Measurements from ENCODE around the gene ENTREP1.
A peak's percentile ranks its signal among the peaks of the same experiment; 100 is the strongest.

ENTREP1 gene, protein sequence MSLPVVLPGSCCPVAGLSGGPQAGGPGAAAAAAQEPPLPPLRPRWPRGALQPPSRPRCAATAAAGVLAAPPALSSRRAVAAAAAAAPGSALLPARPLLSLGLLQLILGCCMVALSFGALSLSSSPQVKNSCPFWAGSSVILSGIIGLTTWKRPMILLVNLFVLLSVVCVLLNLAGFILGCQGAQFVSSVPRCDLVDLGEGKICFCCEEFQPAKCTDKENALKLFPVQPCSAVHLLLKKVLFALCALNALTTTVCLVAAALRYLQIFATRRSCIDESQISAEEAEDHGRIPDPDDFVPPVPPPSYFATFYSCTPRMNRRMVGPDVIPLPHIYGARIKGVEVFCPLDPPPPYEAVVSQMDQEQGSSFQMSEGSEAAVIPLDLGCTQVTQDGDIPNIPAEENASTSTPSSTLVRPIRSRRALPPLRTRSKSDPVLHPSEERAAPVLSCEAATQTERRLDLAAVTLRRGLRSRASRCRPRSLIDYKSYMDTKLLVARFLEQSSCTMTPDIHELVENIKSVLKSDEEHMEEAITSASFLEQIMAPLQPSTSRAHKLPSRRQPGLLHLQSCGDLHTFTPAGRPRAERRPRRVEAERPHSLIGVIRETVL

DNA sequence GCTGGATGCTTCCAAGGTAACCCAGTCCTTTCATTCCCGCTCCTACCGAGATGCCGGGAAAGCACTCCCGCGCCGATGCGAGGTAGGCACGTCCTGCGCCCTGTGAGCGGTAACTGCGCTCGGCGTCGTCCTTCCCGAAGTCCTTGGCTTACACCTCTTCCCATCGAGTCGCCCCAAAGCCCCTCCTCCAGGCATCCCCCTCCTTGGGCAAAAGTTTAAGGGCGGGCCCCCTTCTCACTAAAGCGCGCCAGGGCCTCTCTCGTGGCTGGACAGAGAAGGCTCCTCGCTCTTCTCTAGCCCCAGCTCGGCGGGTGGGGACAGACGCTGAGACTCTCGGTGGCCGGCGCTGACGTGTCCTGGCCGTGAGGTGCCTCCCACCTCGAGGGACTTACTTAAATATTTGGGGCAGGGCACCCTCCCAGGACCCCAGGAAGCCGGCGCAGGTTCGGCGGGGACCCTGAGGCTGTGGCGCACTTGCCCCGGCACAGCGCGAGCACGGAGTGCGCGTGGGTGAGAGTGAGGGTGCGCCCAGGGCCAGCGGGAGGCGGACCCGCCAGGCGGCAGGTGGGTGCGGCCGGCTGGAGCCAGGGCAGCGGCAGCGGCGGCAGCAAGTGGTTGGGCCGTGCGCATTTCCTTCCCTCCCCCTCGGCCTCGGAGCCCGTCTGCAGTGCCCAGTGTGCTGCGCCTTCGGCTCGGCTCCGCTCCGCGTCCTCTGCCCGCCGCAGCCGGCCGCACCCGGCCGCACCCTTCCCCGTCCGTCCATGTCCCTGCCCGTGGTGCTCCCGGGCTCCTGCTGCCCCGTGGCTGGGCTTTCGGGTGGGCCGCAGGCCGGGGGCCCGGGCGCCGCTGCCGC, at the start of gene ENTREP1:
Gene ENTREP1, plus strand, starts transcription at position 667 of the 853 bp plus-strand sequence. Its CDS starts 95 bp downstream, at position 762.
- Mint-ChIP-seq H3K36me3 (ENCODE audit: low read depth) (no peaks in the 10 kb centered on the region), H3K27me3 (ENCODE audit: low read depth, poor library complexity) (peaks cover 70% of the 10 kb centered on the region), H3K4me1 (peaks cover 12% of the 10 kb centered on the region), H3K9me3 (no peaks in the 10 kb centered on the region), H3K27ac (no peak within 1 kb of the TSS), H3K4me3 (peak within 1 kb of the TSS; percentile 84)
- DNase-seq: peak; percentile 61
- TF ChIP-seq, protein P1, sequence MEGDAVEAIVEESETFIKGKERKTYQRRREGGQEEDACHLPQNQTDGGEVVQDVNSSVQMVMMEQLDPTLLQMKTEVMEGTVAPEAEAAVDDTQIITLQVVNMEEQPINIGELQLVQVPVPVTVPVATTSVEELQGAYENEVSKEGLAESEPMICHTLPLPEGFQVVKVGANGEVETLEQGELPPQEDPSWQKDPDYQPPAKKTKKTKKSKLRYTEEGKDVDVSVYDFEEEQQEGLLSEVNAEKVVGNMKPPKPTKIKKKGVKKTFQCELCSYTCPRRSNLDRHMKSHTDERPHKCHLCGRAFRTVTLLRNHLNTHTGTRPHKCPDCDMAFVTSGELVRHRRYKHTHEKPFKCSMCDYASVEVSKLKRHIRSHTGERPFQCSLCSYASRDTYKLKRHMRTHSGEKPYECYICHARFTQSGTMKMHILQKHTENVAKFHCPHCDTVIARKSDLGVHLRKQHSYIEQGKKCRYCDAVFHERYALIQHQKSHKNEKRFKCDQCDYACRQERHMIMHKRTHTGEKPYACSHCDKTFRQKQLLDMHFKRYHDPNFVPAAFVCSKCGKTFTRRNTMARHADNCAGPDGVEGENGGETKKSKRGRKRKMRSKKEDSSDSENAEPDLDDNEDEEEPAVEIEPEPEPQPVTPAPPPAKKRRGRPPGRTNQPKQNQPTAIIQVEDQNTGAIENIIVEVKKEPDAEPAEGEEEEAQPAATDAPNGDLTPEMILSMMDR (IDR thresholded peaks at IDR 0.05): no peak

DNA sequence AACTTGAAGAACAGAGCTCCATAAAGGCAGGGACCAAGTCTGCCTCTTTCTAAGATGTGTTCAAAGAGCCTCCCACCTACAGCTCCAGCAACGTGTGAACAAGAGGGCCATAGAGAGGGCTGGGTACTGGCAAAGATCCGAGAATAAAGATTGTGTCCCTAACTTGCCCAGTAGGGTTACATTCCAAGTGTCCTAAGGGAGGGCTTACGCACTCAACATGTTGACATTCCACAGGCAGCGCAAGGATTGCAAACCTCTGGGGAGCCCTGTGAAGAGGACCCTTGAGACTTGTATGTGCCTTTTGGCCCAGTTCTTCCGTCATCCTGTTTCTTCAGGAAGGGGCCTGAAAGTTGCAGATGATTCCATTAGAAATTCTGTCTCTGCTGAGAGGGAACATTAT, 48.2 kb upstream of the ENTREP1 start:
- Mint-ChIP-seq H3K36me3 (ENCODE audit: low read depth) (no peaks in the 10 kb centered on the region), H3K9me3 (peaks cover 27% of the 10 kb centered on the region), H3K27ac (no peak overlapping the region), H3K27me3 (ENCODE audit: low read depth, poor library complexity) (no peaks in the 10 kb centered on the region), H3K4me3 (no peak overlapping the region), H3K4me1 (no peaks in the 10 kb centered on the region)
- DNase-seq: no peak
- TF ChIP-seq, protein P1 (IDR thresholded peaks at IDR 0.05): no peak

DNA sequence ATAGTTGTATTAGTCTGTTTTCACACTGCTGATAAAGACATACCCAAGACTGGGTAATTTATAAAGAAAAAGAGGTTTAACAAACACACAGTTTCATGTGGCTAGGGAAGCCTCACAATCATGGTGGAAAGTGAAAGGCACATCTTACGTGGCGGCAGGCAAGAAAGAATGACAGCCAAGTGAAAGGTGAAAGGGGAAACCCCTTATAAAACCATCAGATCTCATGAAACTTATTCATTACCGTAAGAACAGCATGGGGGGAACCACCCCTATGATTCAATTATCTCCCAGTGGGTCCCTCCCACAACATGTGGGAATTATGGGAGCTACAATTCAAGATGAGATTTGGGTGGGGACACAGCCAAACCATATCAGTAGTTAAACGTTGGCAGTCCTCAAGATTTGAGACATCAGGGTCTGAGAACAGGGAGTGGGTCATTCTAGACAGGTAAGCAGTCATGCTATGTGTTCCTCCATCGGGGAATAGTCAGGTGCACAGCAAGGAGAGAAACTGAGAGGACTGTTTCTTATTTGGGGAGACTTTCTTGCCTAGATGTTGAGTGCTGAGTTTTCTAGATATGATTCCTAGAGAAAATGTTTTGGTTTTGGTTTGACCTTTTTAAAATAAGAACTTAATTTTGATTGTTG, 45.8 kb upstream of the ENTREP1 start:
- Mint-ChIP-seq H3K9me3 (peaks cover 27% of the 10 kb centered on the region), H3K4me3 (no peak overlapping the region), H3K36me3 (ENCODE audit: low read depth) (no peaks in the 10 kb centered on the region), H3K27ac (no peak overlapping the region), H3K27me3 (ENCODE audit: low read depth, poor library complexity) (no peaks in the 10 kb centered on the region), H3K4me1 (no peaks in the 10 kb centered on the region)
- no peak for DNase-seq
- TF ChIP-seq, protein P1 (IDR thresholded peaks at IDR 0.05): no peak

DNA sequence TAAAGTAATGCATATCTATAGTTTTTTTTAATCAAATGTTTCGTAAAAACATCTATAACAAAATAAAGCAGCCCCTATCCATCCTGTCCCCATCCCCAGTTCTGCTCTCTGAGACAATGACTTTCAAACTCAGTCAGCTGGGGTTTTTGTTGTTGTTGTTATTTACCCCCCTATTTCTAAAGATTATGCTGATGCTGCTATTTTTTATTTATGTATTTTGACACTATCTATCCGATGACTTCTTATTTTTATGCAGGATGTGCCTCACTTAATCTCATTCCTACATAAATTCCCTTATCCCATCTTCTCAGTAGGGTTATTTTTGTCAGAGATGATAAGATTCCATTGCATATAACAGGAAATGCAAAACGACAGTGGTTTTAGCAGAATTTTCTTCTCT, 45.3 kb upstream of the ENTREP1 start:
- TF ChIP-seq, protein P1 (IDR thresholded peaks at IDR 0.05): no peak
- peaks cover 26% of the 10 kb centered on the region for H3K9me3 Mint-ChIP-seq
- H3K4me1 Mint-ChIP-seq: no peaks in the 10 kb centered on the region
- H3K27ac Mint-ChIP-seq: no peak overlapping the region
- no peak overlapping the region for H3K4me3 Mint-ChIP-seq
- H3K36me3 Mint-ChIP-seq (ENCODE audit: low read depth): no peaks in the 10 kb centered on the region
- no peaks in the 10 kb centered on the region for H3K27me3 Mint-ChIP-seq (ENCODE audit: low read depth, poor library complexity)
- DNase-seq: no peak

DNA sequence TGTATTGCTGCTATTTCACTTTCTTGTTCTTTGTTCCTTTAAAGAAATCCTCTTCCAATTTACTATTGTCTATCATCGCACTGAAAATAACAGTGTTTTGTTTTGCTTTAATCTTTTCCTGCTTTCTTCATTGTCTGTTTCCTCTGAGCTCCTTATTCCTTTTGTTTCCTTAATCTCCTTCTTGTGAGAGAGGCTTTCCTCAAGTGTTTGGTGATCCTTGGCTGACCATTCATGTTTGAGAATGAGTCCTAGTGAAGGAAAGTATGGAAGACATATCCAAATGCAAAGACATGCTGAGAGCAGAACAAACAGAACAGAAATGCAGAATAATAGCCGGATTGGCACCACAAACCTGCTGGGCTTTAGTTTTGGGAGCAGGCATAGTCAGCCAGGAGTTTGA, 42.0 kb upstream of the ENTREP1 start:
- TF ChIP-seq, protein P1 (IDR thresholded peaks at IDR 0.05): no peak
- DNase-seq: no peak
- H3K27me3 Mint-ChIP-seq (ENCODE audit: low read depth, poor library complexity): no peaks in the 10 kb centered on the region
- peaks cover 20% of the 10 kb centered on the region for H3K9me3 Mint-ChIP-seq
- no peak overlapping the region for H3K27ac Mint-ChIP-seq
- no peak overlapping the region for H3K4me3 Mint-ChIP-seq
- H3K36me3 Mint-ChIP-seq (ENCODE audit: low read depth): no peaks in the 10 kb centered on the region
- no peaks in the 10 kb centered on the region for H3K4me1 Mint-ChIP-seq
